ENCODE results near the gene TRAF3IP3.

Gene TRAF3IP3

GRCh38 chr1:209728466-209728865, 27.4 kb upstream of the TRAF3IP3 start:
- H3K9me3 ChIP-seq = no peaks in the 10 kb centered on the region
- H3K27me3 ChIP-seq = no peaks in the 10 kb centered on the region
- TF ChIP-seq CTCF (IDR thresholded peaks at IDR 0.05) = no peak
- no peaks in the 10 kb centered on the region for H3K4me1 ChIP-seq (ENCODE audit: control insufficient read depth in 1 of 2, insufficient read depth in 1 of 2, low read depth in 1 of 2, low read length in 1 of 2)
- H3K36me3 ChIP-seq = no peaks in the 10 kb centered on the region
- H3K4me3 ChIP-seq (ENCODE audit: low read depth in 1 of 2, low read length in 1 of 2) = no peak overlapping the region
- no peak overlapping the region for H3K27ac ChIP-seq

DNA sequence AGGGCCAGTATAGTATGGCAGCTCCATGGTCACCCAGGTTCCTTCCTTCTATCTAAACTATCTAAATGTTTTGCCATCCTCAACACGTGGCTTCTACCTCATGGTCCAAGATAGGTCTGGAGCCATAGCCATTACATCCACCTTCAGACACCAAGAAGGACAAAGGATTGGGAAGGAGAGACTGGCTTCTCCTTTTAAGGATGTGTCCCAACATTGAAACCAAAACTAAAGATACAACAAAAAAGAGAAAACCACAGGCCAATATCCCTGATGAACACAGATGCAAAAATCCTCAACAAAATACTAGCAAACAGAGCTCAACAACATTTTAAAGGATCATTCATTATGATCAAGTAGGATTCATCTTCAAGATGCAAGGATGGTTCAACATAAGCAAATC, 26.4 kb upstream of the TRAF3IP3 start:
- no peak for TF ChIP-seq CTCF (IDR thresholded peaks at IDR 0.05)
- Histone ChIP-seq H3K27me3 (no peaks in the 10 kb centered on the region), H3K36me3 (no peaks in the 10 kb centered on the region), H3K4me3 (ENCODE audit: low read depth in 1 of 2, low read length in 1 of 2) (no peak overlapping the region), H3K4me1 (ENCODE audit: control insufficient read depth in 1 of 2, insufficient read depth in 1 of 2, low read depth in 1 of 2, low read length in 1 of 2) (no peaks in the 10 kb centered on the region), H3K9me3 (no peaks in the 10 kb centered on the region), H3K27ac (no peak overlapping the region)

- Histone ChIP-seq H3K27me3 (peaks cover 13% of the 10 kb centered on the region), H3K4me3 (ENCODE audit: low read depth in 1 of 2, low read length in 1 of 2) (no peak overlapping the region), H3K36me3 (no peaks in the 10 kb centered on the region), H3K9me3 (no peaks in the 10 kb centered on the region), H3K27ac (no peak overlapping the region), H3K4me1 (ENCODE audit: control insufficient read depth in 1 of 2, insufficient read depth in 1 of 2, low read depth in 1 of 2, low read length in 1 of 2) (no peaks in the 10 kb centered on the region)
- TF ChIP-seq CTCF (IDR thresholded peaks at IDR 0.05) = no peak
Measured at GRCh38 chr1:209732725-209733124, 23.1 kb upstream of the TRAF3IP3 start.

GRCh38 chr1:209733409-209734192, 22.3 kb upstream of the TRAF3IP3 start:
- no peak for TF ChIP-seq CTCF (IDR thresholded peaks at IDR 0.05)
- H3K4me1 ChIP-seq (ENCODE audit: control insufficient read depth in 1 of 2, insufficient read depth in 1 of 2, low read depth in 1 of 2, low read length in 1 of 2) = no peaks in the 10 kb centered on the region
- H3K9me3 ChIP-seq = no peaks in the 10 kb centered on the region
- H3K27ac ChIP-seq = no peak overlapping the region
- no peak overlapping the region for H3K4me3 ChIP-seq (ENCODE audit: low read depth in 1 of 2, low read length in 1 of 2)
- H3K36me3 ChIP-seq = no peaks in the 10 kb centered on the region
- H3K27me3 ChIP-seq = peaks cover 13% of the 10 kb centered on the region

DNA sequence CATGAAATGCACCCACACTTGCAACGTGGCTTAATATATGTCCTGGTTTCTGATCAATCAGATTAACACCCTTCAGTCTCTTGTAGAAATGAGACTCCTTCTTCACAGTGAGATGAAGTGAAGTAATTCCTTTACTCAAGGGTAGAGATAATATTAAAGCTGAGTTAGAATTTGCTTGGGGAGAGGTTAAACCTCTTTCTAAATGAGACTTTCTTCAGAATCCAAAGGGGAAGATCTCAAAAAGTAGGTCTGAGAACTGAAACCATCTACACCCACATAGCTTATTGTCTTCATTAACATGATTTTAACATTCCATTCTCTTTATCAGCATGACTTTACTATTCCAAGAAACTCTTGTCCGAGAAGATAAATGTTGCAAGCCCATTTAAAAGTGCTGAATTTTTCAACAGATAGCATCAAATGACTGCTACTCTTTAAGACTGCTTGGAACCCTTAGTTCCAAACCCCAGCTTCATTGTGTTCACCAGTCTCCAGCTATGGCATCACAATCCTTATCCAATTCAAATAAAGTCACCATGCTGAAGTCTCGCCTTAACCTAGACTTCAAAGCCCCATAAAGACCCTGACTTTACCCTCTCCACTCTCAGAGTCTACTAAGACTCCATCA, 19.2 kb upstream of the TRAF3IP3 start:
- TF ChIP-seq CTCF (IDR thresholded peaks at IDR 0.05) = no peak
- Histone ChIP-seq H3K4me1 (ENCODE audit: control insufficient read depth in 1 of 2, insufficient read depth in 1 of 2, low read depth in 1 of 2, low read length in 1 of 2) (no peaks in the 10 kb centered on the region), H3K36me3 (no peaks in the 10 kb centered on the region), H3K27me3 (peaks cover 13% of the 10 kb centered on the region), H3K27ac (no peak overlapping the region), H3K9me3 (no peaks in the 10 kb centered on the region), H3K4me3 (ENCODE audit: low read depth in 1 of 2, low read length in 1 of 2) (no peak overlapping the region)
